ACC112 (cell line): ENCODE data around the gene ARAP1.

Source experiments
- H2AFZ ChIP-seq: fragments of 200-600 bp; sonication (generic); one replicate; pipeline ENCODE4 v1.6.0; 2017; ENCODE audit warnings: antibody characterized with exemption, low read length; ENCODE audit not compliant: unreplicated experiment
- H3K27ac ChIP-seq: fragments of 200-600 bp; sonication (generic); 2 replicates; pipeline ENCODE4 v1.5.1; 2014; ENCODE audit warnings: low read depth, mild to moderate bottlenecking, antibody characterized with exemption, low read length, moderate library complexity
- H3K27me3 ChIP-seq: fragments of 200-600 bp; sonication (generic); 2 replicates; pipeline ENCODE4 v1.6.1; 2014; ENCODE audit warnings: mild to moderate bottlenecking, antibody characterized with exemption, low read length, moderate library complexity, mixed read lengths; ENCODE audit not compliant: insufficient read depth
- H3K36me3 ChIP-seq: fragments of 200-600 bp; sonication (generic); 2 replicates; pipeline ENCODE4 v1.6.1; 2016; ENCODE audit warnings: mild to moderate bottlenecking, antibody characterized with exemption, low read length, moderate library complexity, mixed read lengths; ENCODE audit not compliant: insufficient read depth
- H3K4me1 ChIP-seq: fragments of 200-600 bp; sonication (generic); one replicate; pipeline ENCODE4 v1.6.1; 2016; ENCODE audit warnings: low read length, mixed read lengths; ENCODE audit not compliant: insufficient read depth, unreplicated experiment, control insufficient read depth
- H3K4me3 ChIP-seq: fragments of 200-600 bp; sonication (generic); 2 replicates; pipeline ENCODE4 v1.5.1; 2014; ENCODE audit warnings: mild to moderate bottlenecking, low read depth, low read length
- H3K79me2 ChIP-seq: fragments of 200-600 bp; sonication (generic); one replicate; pipeline ENCODE4 v1.6.0; 2016; ENCODE audit warnings: low read length; ENCODE audit not compliant: control insufficient read depth, unreplicated experiment, insufficient read depth

ARAP1 gene

GRCh38 chr11:72787216-72788104, 35.3 kb upstream of the ARAP1 start:
- no peaks in the 10 kb centered on the region for H3K79me2 ChIP-seq
- H3K4me1 ChIP-seq: peaks cover 12% of the 10 kb centered on the region
- no peaks in the 10 kb centered on the region for H3K27me3 ChIP-seq
- H3K4me3 ChIP-seq: no peak overlapping the region
- H3K27ac ChIP-seq: no peak overlapping the region
- H3K36me3 ChIP-seq: no peaks in the 10 kb centered on the region
- no peak overlapping the region for H2AFZ ChIP-seq

GRCh38 chr11:72786305-72787215, 34.4 kb upstream of the ARAP1 start:
- no peaks in the 10 kb centered on the region for H3K27me3 ChIP-seq
- peaks cover 12% of the 10 kb centered on the region for H3K4me1 ChIP-seq
- H3K79me2 ChIP-seq: no peaks in the 10 kb centered on the region
- no peaks in the 10 kb centered on the region for H3K36me3 ChIP-seq
- no peak overlapping the region for H2AFZ ChIP-seq
- no peak overlapping the region for H3K27ac ChIP-seq
- no peak overlapping the region for H3K4me3 ChIP-seq

GRCh38 chr11:72784662-72785061, 32.5 kb upstream of the ARAP1 start:
- H3K4me3 ChIP-seq: no peak overlapping the region
- peaks cover 6% of the 10 kb centered on the region for H3K4me1 ChIP-seq
- no peaks in the 10 kb centered on the region for H3K79me2 ChIP-seq
- H3K27me3 ChIP-seq: peaks cover 13% of the 10 kb centered on the region; the same call in 1 of the 2 replicates
- H2AFZ ChIP-seq: no peak overlapping the region
- no peaks in the 10 kb centered on the region for H3K36me3 ChIP-seq
- no peak overlapping the region for H3K27ac ChIP-seq

GRCh38 chr11:72783144-72783905, 31.1 kb upstream of the ARAP1 start:
- Histone ChIP-seq H3K36me3 (no peaks in the 10 kb centered on the region), H3K27ac (no peak overlapping the region), H3K79me2 (no peaks in the 10 kb centered on the region), H2AFZ (no peak overlapping the region), H3K4me3 (no peak overlapping the region), H3K4me1 (no peaks in the 10 kb centered on the region), H3K27me3 (peaks cover 13% of the 10 kb centered on the region; the same call in 1 of the 2 replicates)

- Histone ChIP-seq H2AFZ (no peak overlapping the region), H3K36me3 (no peaks in the 10 kb centered on the region), H3K27me3 (peaks cover 13% of the 10 kb centered on the region; the same call in 1 of the 2 replicates), H3K4me1 (no peaks in the 10 kb centered on the region), H3K79me2 (no peaks in the 10 kb centered on the region), H3K27ac (no peak overlapping the region), H3K4me3 (peak overlapping the region; percentile 56; the same call in 1 of the 2 replicates)
Measured at GRCh38 chr11:72782081-72782920, 30.1 kb upstream of the ARAP1 start.

- Histone ChIP-seq H3K4me3 (peak overlapping the region; percentile 74), H3K27ac (no peak overlapping the region), H3K36me3 (no peaks in the 10 kb centered on the region), H2AFZ (peak overlapping the region; percentile 38), H3K27me3 (peaks cover 13% of the 10 kb centered on the region; the same call in 1 of the 2 replicates), H3K4me1 (no peaks in the 10 kb centered on the region), H3K79me2 (no peaks in the 10 kb centered on the region)
Measured at GRCh38 chr11:72781313-72782080, 29.3 kb upstream of the ARAP1 start.

- H2AFZ ChIP-seq: no peak overlapping the region
- no peaks in the 10 kb centered on the region for H3K36me3 ChIP-seq
- H3K79me2 ChIP-seq: no peaks in the 10 kb centered on the region
- H3K4me1 ChIP-seq: no peaks in the 10 kb centered on the region
- no peak overlapping the region for H3K27ac ChIP-seq
- H3K27me3 ChIP-seq: peaks cover 13% of the 10 kb centered on the region; the same call in 1 of the 2 replicates
- peak overlapping the region; percentile 74 for H3K4me3 ChIP-seq
Measured at GRCh38 chr11:72781063-72781312, 28.8 kb upstream of the ARAP1 start.

- Histone ChIP-seq H3K36me3 (no peaks in the 10 kb centered on the region), H3K27ac (no peak overlapping the region), H3K27me3 (peaks cover 13% of the 10 kb centered on the region; the same call in 1 of the 2 replicates), H3K79me2 (no peaks in the 10 kb centered on the region), H3K4me3 (peak overlapping the region; percentile 74; the same call in 1 of the 2 replicates), H2AFZ (no peak overlapping the region), H3K4me1 (no peaks in the 10 kb centered on the region)
Measured at GRCh38 chr11:72780296-72781062, 28.3 kb upstream of the ARAP1 start.
